ENCODE data around the gene VWCE. TPM values are rescaled to one million over a fixed set of nuclear protein-coding genes. Genes with fewer than 3 reads are reported as not detected.

VWCE gene
- total and polyA plus RNA-seq, 9 of the 15 experiments (the other 6 are each of a cell fraction or from before 2014, with no cell fraction given): 0.06 to 1.6 (median 0.63) TPM; not detected in 1

DNA sequence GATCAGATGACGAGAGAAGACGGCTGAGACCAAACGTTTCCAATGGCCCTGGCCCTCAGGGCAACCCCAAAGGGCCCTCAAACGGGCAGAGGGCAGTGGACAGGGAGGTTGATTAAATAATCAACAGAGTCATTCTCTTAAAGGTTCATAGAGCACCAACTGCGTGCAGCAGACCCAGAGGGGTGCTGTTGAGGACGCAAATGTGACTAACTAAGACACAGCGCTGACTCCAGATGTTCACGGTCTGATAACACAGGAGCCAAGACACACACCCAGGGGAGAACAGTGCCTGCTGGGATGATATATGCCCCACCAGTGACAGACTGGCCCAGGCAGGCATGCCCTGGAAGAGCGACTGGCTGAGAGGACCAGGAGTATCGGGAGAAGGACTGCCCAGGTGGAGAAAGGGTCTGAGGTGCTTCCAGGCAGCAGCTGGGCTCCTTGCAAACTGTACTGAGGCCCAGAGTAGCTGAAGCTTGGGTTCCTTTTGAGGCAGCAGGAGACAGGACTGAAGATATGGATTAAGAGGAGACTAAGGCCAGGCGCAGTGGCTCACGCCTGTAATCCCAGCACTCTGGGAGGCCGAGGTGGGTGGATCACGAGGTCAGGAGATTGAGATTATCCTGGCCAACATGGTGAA, 7.7 kb downstream of the VWCE start (continued):
- TF ChIP-seq, protein P1, sequence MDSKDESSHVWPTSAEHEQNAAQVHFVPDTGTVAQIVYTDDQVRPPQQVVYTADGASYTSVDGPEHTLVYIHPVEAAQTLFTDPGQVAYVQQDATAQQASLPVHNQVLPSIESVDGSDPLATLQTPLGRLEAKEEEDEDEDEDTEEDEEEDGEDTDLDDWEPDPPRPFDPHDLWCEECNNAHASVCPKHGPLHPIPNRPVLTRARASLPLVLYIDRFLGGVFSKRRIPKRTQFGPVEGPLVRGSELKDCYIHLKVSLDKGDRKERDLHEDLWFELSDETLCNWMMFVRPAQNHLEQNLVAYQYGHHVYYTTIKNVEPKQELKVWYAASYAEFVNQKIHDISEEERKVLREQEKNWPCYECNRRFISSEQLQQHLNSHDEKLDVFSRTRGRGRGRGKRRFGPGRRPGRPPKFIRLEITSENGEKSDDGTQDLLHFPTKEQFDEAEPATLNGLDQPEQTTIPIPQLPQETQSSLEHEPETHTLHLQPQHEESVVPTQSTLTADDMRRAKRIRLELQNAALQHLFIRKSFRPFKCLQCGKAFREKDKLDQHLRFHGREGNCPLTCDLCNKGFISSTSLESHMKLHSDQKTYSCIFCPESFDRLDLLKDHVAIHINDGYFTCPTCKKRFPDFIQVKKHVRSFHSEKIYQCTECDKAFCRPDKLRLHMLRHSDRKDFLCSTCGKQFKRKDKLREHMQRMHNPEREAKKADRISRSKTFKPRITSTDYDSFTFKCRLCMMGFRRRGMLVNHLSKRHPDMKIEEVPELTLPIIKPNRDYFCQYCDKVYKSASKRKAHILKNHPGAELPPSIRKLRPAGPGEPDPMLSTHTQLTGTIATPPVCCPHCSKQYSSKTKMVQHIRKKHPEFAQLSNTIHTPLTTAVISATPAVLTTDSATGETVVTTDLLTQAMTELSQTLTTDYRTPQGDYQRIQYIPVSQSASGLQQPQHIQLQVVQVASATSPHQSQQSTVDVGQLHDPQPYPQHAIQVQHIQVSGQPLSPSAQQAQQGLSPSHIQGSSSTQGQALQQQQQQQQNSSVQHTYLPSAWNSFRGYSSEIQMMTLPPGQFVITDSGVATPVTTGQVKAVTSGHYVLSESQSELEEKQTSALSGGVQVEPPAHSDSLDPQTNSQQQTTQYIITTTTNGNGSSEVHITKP (IDR thresholded peaks at IDR 0.05; ENCODE audit: partially characterized antibody): peak; percentile 50
- TF ChIP-seq MEF2A (IDR thresholded peaks at IDR 0.05; ENCODE audit: control insufficient read depth, low read depth, low read length) (no peak), U2AF2 (optimal IDR thresholded peaks at IDR 0.05; ENCODE audit: low read depth, low read length) (no peak), XRCC4 (IDR thresholded peaks at IDR 0.05; ENCODE audit: extremely low read depth, insufficient read depth, insufficient read length) (no peak), NRF1 (conservative IDR thresholded peaks at IDR 0.05 in 1 of 2, IDR thresholded peaks at IDR 0.05 in 1 of 2) (peak; percentile 64 to 71), MAFG (tag; conservative IDR thresholded peaks at IDR 0.05) (0 out of 2 replicates have a peak, but pooled peaks have one; percentile 37), SMARCA5 (IDR thresholded peaks at IDR 0.05) (no peak), KAT8 (IDR thresholded peaks at IDR 0.05; ENCODE audit: low read depth) (no peak)
- TF ChIP-seq, protein P2, sequence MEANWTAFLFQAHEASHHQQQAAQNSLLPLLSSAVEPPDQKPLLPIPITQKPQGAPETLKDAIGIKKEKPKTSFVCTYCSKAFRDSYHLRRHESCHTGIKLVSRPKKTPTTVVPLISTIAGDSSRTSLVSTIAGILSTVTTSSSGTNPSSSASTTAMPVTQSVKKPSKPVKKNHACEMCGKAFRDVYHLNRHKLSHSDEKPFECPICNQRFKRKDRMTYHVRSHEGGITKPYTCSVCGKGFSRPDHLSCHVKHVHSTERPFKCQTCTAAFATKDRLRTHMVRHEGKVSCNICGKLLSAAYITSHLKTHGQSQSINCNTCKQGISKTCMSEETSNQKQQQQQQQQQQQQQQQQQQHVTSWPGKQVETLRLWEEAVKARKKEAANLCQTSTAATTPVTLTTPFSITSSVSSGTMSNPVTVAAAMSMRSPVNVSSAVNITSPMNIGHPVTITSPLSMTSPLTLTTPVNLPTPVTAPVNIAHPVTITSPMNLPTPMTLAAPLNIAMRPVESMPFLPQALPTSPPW (CRISPR knock-in tag; IDR thresholded peaks at IDR 0.05): peak; percentile 50
- TF ChIP-seq, protein P3, sequence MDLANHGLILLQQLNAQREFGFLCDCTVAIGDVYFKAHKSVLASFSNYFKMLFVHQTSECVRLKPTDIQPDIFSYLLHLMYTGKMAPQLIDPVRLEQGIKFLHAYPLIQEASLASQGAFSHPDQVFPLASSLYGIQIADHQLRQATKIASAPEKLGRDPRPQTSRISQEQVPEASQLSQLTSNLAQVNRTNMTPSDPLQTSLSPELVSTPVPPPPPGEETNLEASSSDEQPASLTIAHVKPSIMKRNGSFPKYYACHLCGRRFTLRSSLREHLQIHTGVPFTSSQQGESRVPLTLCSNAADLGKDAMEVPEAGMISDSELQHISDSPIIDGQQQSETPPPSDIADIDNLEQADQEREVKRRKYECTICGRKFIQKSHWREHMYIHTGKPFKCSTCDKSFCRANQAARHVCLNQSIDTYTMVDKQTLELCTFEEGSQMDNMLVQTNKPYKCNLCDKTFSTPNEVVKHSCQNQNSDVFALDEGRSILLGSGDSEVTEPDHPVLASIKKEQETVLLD (IDR thresholded peaks at IDR 0.05): peak; percentile 76
- TF ChIP-seq, protein P4, sequence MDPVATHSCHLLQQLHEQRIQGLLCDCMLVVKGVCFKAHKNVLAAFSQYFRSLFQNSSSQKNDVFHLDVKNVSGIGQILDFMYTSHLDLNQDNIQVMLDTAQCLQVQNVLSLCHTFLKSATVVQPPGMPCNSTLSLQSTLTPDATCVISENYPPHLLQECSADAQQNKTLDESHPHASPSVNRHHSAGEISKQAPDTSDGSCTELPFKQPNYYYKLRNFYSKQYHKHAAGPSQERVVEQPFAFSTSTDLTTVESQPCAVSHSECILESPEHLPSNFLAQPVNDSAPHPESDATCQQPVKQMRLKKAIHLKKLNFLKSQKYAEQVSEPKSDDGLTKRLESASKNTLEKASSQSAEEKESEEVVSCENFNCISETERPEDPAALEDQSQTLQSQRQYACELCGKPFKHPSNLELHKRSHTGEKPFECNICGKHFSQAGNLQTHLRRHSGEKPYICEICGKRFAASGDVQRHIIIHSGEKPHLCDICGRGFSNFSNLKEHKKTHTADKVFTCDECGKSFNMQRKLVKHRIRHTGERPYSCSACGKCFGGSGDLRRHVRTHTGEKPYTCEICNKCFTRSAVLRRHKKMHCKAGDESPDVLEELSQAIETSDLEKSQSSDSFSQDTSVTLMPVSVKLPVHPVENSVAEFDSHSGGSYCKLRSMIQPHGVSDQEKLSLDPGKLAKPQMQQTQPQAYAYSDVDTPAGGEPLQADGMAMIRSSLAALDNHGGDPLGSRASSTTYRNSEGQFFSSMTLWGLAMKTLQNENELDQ (CRISPR knock-in tag; IDR thresholded peaks at IDR 0.05; ENCODE audit: borderline replicate concordance): no peak
- TF ChIP-seq, protein P5, sequence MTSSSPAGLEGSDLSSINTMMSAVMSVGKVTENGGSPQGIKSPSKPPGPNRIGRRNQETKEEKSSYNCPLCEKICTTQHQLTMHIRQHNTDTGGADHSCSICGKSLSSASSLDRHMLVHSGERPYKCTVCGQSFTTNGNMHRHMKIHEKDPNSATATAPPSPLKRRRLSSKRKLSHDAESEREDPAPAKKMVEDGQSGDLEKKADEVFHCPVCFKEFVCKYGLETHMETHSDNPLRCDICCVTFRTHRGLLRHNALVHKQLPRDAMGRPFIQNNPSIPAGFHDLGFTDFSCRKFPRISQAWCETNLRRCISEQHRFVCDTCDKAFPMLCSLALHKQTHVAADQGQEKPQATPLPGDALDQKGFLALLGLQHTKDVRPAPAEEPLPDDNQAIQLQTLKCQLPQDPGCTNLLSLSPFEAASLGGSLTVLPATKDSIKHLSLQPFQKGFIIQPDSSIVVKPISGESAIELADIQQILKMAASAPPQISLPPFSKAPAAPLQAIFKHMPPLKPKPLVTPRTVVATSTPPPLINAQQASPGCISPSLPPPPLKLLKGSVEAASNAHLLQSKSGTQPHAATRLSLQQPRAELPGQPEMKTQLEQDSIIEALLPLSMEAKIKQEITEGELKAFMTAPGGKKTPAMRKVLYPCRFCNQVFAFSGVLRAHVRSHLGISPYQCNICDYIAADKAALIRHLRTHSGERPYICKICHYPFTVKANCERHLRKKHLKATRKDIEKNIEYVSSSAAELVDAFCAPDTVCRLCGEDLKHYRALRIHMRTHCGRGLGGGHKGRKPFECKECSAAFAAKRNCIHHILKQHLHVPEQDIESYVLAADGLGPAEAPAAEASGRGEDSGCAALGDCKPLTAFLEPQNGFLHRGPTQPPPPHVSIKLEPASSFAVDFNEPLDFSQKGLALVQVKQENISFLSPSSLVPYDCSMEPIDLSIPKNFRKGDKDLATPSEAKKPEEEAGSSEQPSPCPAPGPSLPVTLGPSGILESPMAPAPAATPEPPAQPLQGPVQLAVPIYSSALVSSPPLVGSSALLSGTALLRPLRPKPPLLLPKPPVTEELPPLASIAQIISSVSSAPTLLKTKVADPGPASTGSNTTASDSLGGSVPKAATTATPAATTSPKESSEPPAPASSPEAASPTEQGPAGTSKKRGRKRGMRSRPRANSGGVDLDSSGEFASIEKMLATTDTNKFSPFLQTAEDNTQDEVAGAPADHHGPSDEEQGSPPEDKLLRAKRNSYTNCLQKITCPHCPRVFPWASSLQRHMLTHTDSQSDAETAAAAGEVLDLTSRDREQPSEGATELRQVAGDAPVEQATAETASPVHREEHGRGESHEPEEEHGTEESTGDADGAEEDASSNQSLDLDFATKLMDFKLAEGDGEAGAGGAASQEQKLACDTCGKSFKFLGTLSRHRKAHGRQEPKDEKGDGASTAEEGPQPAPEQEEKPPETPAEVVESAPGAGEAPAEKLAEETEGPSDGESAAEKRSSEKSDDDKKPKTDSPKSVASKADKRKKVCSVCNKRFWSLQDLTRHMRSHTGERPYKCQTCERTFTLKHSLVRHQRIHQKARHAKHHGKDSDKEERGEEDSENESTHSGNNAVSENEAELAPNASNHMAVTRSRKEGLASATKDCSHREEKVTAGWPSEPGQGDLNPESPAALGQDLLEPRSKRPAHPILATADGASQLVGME (CRISPR knock-in tag; IDR thresholded peaks at IDR 0.05): no peak
